SJCRH30 (cell line): ENCODE measurements around the gene HNRNPD. TPM values are rescaled to one million over a fixed set of nuclear protein-coding genes. Genes with fewer than 3 reads are reported as not detected.

ENCODE experiments used
- total RNA-seq: library from RNA; depleted of rRNA; stranded (reverse); fragments of >200 nt; shearing (Covaris generic); gene quantifications from 2 replicates; pipeline ENCODE4 v1.2.3, GENCODE V29; 2014; rRNA removed

The HNRNPD gene
- total RNA-seq, 1 experiment from 2014 or later: 200 TPM

Other genes with a start within 250 kb of the HNRNPD start
- 384 and 414 TPM in 2 replicates for gene HNRNPDL, start 56.5 kb upstream of the HNRNPD start, total RNA-seq
- gene ENOPH1, start 56.6 kb upstream of the HNRNPD start, total RNA-seq: 98.9 and 107 TPM in 2 replicates
- gene TMEM150C, start 188.0 kb upstream of the HNRNPD start, total RNA-seq: 0.65 and 0.66 TPM in 2 replicates